ENCODE data around the gene SCARB2.

DNA sequence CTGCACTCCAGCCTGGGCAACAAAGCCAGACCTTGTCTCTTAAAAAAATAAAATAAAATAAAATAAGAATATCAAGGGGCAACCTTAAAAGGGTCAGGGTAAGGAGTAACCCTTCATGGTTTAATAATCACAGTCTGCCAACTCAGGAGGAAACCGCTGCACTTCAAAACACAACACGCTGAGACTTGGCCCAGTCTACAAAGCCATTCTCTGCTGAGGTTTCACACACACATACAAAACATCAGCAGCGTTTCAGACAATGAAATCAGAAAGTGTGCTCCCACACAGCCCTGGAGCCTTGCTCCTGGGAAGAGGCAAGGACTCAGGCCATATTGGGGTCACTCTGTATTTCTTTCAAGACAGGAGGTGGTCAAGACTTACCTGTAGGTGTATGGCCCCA, 18.3 kb downstream of the SCARB2 start:
- no peak for TF ChIP-seq POLR2A (IDR thresholded peaks at IDR 0.05)
- TF ChIP-seq, protein P1, sequence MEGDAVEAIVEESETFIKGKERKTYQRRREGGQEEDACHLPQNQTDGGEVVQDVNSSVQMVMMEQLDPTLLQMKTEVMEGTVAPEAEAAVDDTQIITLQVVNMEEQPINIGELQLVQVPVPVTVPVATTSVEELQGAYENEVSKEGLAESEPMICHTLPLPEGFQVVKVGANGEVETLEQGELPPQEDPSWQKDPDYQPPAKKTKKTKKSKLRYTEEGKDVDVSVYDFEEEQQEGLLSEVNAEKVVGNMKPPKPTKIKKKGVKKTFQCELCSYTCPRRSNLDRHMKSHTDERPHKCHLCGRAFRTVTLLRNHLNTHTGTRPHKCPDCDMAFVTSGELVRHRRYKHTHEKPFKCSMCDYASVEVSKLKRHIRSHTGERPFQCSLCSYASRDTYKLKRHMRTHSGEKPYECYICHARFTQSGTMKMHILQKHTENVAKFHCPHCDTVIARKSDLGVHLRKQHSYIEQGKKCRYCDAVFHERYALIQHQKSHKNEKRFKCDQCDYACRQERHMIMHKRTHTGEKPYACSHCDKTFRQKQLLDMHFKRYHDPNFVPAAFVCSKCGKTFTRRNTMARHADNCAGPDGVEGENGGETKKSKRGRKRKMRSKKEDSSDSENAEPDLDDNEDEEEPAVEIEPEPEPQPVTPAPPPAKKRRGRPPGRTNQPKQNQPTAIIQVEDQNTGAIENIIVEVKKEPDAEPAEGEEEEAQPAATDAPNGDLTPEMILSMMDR (IDR thresholded peaks at IDR 0.05), result no peak

Measured in tibial nerve (tissue), 3 donors.